ENCODE results near the gene TNFRSF19.

TNFRSF19 gene

DNA sequence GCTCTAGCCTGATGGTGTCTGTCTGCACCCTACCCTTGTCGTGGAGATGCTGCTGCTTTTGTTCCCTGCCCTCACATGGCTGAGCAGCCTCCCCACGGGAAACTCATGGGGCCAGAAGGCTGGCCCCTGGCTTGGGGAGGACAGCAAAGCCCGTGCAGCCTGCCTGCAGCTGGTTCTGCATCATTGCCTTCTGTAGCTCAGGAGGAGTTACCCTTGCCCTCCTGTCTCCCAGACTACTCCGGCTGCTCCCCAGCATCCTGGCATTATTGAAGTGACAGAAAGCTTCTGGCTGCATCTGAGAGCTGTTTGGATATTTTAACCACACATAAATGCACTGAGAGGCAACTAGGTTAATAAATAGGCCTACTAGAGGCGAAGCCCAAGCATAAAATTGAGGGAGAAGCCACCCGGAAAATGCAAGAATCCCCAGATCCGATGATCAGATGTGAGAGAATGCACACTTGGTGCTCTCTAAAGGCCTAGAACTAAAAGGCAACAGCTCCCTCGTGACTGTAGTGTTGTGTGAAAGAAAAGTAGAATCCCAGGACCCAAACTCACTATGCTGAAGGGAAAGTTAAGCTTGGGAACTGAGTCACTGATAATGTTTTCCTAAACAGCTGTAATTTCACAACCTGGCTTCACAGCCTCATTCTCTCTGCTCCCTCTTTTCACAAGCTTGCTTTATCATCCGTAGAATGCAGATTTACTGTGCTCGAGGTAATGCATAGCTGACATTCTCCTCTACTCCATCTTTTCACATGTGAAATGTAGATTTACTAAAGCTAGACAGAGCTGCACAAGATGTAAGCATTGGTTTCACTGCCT, 110.8 kb downstream of the TNFRSF19 start:
- TF ChIP-seq, protein P1, sequence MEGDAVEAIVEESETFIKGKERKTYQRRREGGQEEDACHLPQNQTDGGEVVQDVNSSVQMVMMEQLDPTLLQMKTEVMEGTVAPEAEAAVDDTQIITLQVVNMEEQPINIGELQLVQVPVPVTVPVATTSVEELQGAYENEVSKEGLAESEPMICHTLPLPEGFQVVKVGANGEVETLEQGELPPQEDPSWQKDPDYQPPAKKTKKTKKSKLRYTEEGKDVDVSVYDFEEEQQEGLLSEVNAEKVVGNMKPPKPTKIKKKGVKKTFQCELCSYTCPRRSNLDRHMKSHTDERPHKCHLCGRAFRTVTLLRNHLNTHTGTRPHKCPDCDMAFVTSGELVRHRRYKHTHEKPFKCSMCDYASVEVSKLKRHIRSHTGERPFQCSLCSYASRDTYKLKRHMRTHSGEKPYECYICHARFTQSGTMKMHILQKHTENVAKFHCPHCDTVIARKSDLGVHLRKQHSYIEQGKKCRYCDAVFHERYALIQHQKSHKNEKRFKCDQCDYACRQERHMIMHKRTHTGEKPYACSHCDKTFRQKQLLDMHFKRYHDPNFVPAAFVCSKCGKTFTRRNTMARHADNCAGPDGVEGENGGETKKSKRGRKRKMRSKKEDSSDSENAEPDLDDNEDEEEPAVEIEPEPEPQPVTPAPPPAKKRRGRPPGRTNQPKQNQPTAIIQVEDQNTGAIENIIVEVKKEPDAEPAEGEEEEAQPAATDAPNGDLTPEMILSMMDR (IDR thresholded peaks at IDR 0.05; ENCODE audit: extremely low read depth, insufficient read depth, missing control alignments), result no peak
- DNase-seq (ENCODE audit: low spot score), result no peak
- in situ Hi-C loops (cut with MboI; ENCODE audit: low pct_unique_long_range_greater_than_20kb, low sequenced_read_pairs, unreplicated experiment), result no loop called here

DNA sequence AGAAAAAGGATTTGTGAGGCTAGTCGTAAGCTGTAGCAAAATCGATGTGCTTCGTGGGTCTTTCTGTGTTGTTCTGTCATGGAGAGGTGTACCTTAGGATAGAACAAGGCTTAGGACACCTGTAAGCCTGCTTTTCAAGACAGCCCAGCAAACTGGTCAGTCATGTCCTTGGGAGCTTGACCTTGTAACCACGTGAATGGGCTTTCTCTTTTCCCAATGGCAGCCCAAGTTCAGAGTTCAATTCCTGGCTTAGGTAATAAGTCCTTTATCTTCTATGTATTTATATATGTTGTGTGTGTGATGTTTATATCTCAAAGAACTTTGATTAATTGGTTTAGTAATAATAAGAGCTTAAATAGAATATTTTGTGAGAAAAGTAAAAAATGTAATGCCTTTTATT, 112.9 kb downstream of the TNFRSF19 start:
- TF ChIP-seq, protein P1 (IDR thresholded peaks at IDR 0.05; ENCODE audit: extremely low read depth, insufficient read depth, missing control alignments), result no peak
- in situ Hi-C loops (cut with MboI; ENCODE audit: low pct_unique_long_range_greater_than_20kb, low sequenced_read_pairs, unreplicated experiment), result no loop called here
- DNase-seq (ENCODE audit: low spot score), result no peak

DNA sequence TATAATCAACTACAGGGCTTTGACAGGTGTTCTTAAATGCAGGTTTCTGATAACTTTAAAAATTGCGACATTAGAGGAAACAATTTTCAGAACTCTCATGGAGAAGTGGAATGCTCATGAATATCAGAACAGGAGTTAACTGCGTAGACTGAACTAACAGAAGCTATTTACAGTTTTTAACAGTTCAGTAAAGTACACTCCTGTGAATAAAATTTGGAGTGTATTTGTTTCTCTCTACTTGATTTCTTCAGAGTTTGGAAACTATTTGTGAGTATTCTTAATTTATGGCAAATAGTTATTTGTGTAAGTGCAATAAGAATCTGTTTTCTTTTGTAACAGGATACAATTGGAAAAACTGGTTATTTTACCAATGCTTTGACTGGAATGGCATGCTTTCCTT, 114.4 kb downstream of the TNFRSF19 start:
- DNase-seq (ENCODE audit: low spot score), result no peak
- in situ Hi-C loops (cut with MboI; ENCODE audit: low pct_unique_long_range_greater_than_20kb, low sequenced_read_pairs, unreplicated experiment), result no loop called here
- TF ChIP-seq, protein P1 (IDR thresholded peaks at IDR 0.05; ENCODE audit: extremely low read depth, insufficient read depth, missing control alignments), result no peak

DNA sequence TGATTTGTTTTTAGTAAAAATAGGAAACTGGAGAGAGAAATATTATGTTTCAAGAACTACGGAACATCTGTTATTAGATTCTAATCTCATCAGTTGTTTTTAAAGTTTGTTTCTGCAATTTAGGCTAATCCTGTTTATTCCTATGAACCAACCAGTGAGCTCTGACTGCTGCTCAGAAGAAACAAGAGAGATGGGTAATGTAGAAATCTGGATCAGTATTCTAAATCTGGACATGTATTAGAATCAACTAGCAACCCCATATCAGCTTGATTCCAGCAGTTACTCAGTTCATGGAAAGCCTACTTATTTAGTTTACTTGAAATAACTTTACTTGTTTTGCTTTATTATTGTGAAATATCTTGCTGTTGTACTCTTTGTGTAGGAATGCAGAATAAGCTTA, 115.2 kb downstream of the TNFRSF19 start:
- no peak for DNase-seq (ENCODE audit: low spot score)
- TF ChIP-seq, protein P1 (IDR thresholded peaks at IDR 0.05; ENCODE audit: extremely low read depth, insufficient read depth, missing control alignments), result no peak
- in situ Hi-C loops (cut with MboI; ENCODE audit: low pct_unique_long_range_greater_than_20kb, low sequenced_read_pairs, unreplicated experiment), result no loop called here

DNA sequence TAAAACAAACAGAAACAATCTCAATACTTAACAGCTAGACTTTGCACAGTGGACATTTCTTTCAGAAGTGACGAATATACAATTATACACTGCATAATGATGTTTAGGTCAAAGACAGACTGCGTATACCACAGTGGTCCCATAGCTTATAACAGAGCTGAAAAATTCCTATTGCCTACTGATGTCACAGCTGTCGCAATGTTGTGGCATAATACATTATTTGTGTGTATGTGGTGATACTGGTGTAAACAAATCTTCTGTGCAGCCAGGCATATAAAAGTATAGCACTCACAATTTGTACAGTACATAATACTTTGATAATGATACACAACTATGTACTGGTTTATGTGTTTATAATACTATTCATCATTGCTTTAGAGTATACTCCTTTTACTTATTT, 116.7 kb downstream of the TNFRSF19 start:
- TF ChIP-seq, protein P1 (IDR thresholded peaks at IDR 0.05; ENCODE audit: extremely low read depth, insufficient read depth, missing control alignments), result no peak
- in situ Hi-C loops (cut with MboI; ENCODE audit: low pct_unique_long_range_greater_than_20kb, low sequenced_read_pairs, unreplicated experiment), result no loop called here
- DNase-seq (ENCODE audit: low spot score), result no peak

DNA sequence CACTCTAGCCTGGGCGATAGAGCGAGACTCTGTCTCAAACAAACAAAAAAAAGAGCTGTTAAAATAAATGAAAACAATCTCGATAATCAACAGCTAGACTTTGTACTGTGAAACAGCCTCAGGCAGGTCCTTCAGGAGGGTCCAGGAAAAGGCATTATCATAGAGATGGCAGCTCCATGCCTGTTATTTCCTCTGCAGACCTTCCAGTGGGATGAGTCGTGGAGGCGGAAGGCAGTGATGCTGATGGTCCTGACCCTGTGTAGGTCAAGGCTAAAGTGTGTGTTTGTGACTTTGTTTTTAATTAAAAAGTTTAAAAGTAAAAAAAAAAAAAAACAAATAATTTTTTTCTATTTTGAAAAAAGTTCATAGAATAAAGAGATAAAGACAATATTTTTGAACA, 117.4 kb downstream of the TNFRSF19 start:
- TF ChIP-seq, protein P1 (IDR thresholded peaks at IDR 0.05; ENCODE audit: extremely low read depth, insufficient read depth, missing control alignments), result no peak
- in situ Hi-C loops (cut with MboI; ENCODE audit: low pct_unique_long_range_greater_than_20kb, low sequenced_read_pairs, unreplicated experiment), result no loop called here
- no peak for DNase-seq (ENCODE audit: low spot score)
